Fibroblast of mammary gland (primary cell): ENCODE results near the gene PDRG1.
A peak's percentile ranks its signal among the peaks of the same experiment; 100 is the strongest.

Experiments
- DNase-seq: peaks from one replicate; pipeline ENCODE4 v3.0.0-alpha.2; 2010; ENCODE audit warnings: low read depth
- H3K4me3 ChIP-seq: 2 replicates; pipeline ENCODE4 v1.5.1; 2011; ENCODE audit warnings: low read depth, mild to moderate bottlenecking, low read length, moderate library complexity; ENCODE audit not compliant: control insufficient read depth
- TF ChIP-seq, protein P1 (sequence below): conservative IDR thresholded peaks from 2 replicates; pipeline ENCODE4 v1.5.1; 2011; ENCODE audit warnings: low read depth, low read length, inconsistent platforms; ENCODE audit not compliant: control insufficient read depth, insufficient read depth

PDRG1 gene

DNA sequence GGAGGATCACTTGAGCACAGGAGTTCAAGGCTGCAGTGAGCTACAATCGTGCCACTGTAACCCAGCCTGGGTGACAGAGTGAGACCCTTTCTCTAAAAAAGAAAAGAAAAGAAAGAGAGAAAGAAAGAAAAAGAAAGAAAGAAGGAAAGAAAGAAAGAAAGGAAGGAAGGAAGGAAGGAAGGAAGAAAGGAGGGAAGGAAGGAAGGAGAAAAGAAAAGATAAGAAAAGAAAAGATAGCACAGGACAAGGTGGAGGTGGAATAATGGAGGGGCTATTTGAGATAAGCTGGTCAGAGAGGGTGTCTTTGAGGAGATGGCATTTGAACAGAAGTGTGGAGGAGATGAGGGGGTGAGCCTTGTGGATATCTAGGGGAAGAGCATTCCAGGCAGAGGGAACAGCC is 2.7 kb upstream of the PDRG1 start:
- TF ChIP-seq, protein P1, sequence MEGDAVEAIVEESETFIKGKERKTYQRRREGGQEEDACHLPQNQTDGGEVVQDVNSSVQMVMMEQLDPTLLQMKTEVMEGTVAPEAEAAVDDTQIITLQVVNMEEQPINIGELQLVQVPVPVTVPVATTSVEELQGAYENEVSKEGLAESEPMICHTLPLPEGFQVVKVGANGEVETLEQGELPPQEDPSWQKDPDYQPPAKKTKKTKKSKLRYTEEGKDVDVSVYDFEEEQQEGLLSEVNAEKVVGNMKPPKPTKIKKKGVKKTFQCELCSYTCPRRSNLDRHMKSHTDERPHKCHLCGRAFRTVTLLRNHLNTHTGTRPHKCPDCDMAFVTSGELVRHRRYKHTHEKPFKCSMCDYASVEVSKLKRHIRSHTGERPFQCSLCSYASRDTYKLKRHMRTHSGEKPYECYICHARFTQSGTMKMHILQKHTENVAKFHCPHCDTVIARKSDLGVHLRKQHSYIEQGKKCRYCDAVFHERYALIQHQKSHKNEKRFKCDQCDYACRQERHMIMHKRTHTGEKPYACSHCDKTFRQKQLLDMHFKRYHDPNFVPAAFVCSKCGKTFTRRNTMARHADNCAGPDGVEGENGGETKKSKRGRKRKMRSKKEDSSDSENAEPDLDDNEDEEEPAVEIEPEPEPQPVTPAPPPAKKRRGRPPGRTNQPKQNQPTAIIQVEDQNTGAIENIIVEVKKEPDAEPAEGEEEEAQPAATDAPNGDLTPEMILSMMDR, result no peak
- DNase-seq, result no peak
- no peak overlapping the region for H3K4me3 ChIP-seq

DNA sequence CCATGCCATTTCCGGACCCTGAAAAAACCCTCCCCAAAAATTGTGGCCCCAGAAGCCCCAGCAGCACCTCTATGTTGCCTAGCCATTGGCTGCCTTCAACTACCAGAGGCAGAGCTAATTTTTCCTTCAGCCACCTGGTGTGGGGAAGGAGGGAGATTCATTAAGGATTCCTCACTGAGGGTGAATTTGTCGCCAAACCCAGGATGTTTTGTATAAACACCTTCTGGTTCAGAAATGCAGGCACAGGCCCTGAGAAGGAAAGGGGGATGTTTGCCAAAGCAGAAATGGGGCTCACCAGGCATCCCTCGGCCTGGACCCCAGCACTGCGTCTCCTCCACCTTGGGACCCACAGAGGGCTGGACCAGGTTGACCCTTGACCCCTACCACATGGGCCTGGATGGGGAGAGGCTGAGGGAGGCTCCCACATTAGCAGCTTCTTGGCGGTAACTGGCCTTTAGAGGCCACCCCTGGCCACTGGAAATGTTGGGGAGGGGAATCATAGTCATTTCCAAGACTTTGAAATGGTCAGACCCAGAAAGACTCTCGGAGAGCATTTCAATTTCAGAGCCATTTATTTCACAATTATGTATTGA is 1.8 kb upstream of the PDRG1 start:
- no peak overlapping the region for H3K4me3 ChIP-seq
- no peak for DNase-seq
- TF ChIP-seq, protein P1, result no peak

DNA sequence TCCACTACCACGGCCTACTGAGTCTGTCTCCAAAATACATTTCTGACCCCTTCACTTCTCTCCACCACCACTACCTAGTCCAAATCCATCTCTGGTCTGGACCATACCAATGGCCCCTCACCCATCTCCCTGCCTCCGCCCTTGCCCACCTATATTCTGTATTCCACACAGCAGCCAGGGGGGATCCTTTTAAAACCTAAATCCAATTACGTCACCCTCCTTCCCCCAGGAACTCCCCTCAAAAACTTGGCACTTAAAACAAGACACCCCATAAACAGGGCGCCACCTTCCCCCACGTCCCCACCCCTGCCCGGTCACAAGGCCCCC is 680 bp downstream of the PDRG1 start:
- peak overlapping the region; percentile 86 for H3K4me3 ChIP-seq
- TF ChIP-seq, protein P1, result no peak
- no peak for DNase-seq

DNA sequence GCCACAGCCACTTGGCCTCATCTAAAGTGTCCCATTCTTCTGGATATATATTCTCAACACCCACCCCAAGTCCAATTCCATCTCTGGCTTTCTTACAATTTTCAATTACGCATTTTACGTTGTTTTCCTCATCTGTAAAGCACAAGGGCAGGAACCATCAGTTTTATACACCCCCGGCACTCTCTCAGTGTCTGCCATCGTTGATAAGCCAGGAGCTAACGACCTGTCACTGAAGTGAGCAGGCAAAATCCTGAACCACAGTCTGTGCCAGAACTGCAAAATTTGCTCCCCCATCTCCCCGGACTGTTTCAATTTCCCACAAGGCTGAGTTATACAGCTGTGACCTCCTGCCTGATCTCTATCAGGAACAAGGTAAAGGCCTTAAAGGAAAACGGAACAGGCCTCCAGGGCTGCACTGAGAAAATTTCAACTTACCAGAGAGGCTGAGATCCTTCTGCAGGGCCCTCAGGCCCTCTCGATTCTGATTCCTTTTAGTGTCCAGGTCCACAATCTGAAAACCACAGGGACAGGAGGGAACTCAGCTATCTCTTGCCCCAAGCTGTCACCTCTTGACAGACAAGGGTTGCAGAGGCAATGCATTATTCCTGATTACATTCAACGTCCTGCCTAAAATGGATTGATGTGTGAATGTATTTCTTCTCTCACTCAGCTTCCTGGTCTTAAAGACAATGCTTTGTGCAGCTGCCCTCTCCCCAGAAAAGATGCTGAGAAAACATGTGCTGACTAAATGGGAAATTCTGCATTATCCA is 1.8 kb downstream of the PDRG1 start:
- no peak for DNase-seq
- H3K4me3 ChIP-seq, result no peak overlapping the region
- TF ChIP-seq, protein P1, result no peak

DNA sequence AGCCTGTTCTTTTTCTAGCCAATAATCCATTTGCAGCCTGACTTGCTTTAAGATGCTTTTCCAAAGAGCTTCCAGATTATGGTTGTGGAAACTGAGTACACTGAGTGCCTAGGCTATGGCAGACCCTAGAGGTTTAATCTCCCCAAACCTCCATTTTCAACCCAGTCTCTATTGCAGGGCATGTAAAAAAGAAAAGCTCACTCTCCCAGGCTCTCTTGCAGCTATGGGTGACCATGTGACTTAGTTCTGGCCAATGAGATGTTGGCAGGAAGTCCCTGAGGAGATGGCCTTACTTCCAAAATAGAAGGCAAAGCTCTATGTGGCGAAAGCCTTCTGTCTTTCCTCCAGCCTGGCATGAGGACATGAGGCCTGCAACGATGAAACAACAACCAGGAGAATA is 3.8 kb downstream of the PDRG1 start:
- DNase-seq, result peak; percentile 10
- TF ChIP-seq, protein P1, result no peak
- H3K4me3 ChIP-seq, result no peak overlapping the region

DNA sequence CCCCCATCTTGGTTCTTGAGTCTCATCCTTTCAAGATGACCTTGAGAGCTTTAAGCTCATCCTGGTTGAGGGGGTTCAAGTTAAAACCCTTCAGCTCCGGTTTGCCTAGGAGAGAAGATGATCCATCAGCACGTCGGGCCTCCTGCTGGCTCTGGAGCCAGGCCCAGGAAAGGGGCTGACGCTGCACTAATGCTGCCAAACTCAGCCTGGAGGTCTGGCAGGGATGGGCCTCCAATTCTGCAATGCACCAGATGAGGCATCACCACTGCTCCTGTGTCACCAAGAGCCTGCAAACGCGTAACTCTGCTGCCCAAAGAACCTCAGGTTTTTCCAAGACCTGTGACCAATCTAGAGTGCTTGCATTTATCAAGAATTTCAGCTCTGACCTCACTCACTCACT is 6.1 kb downstream of the PDRG1 start:
- TF ChIP-seq, protein P1, result no peak
- no peak overlapping the region for H3K4me3 ChIP-seq
- peak; percentile 21 for DNase-seq
